Transverse colon (tissue), 4 donors: ENCODE results near the gene SLC12A7. TPM values are rescaled to one million over a fixed set of nuclear protein-coding genes. Genes with fewer than 3 reads are reported as not detected.

Experiments
- DNase-seq: peaks from one replicate; pipeline ENCODE4 v3.0.0-alpha.2; 2019
- H3K27ac ChIP-seq, 4 donors: fragments of 200-600 bp; sonication (generic); 2 replicates each; pipeline ENCODE4 v1.5.1; 2016 to 2018; ENCODE audit warnings: inconsistent platforms in 4 of 4
- H3K27me3 ChIP-seq: fragments of 200-600 bp; sonication (generic); 2 replicates; pipeline ENCODE4 v1.5.1; 2017; ENCODE audit warnings: inconsistent platforms
- H3K36me3 ChIP-seq, 4 donors: fragments of 200-600 bp; sonication (generic); 2 replicates each; pipeline ENCODE4 v1.5.1; 2017 to 2019; ENCODE audit warnings: inconsistent platforms in 4 of 4
- H3K4me1 ChIP-seq, 4 donors: fragments of 200-600 bp; sonication (generic); 2 replicates each; pipeline ENCODE4 v1.5.1; 2017 to 2020; ENCODE audit warnings: inconsistent platforms in 4 of 4
- H3K4me3 ChIP-seq, 4 donors: fragments of 200-600 bp; sonication (generic); 1 replicate in 1 of 4; 2 replicates in 3 of 4; pipeline versions ENCODE4 v1.5.1 to v1.6.1; 2017 to 2019; ENCODE audit warnings: inconsistent platforms in 4 of 4
- H3K9me3 ChIP-seq, 2 donors: fragments of 200-600 bp; sonication (generic); 2 replicates each; pipeline ENCODE4 v1.5.1; 2017 to 2019; ENCODE audit warnings: inconsistent platforms in 2 of 2
- CTCF ChIP-seq, 5 experiments: fragments of 200-600 bp in 3 of 5; fragments of 450-650 bp in 2 of 5; sonication (generic) in 3 of 5; IDR thresholded peaks; 1 replicate in 2 of 5; 2 replicates in 3 of 5; pipeline ENCODE4 v1.5.1; 2016 to 2017; ENCODE audit warnings: antibody characterized with exemption in 5 of 5, inconsistent platforms in 3 of 5, mild to moderate bottlenecking in 2 of 5, moderate library complexity in 1 of 5
- EP300 ChIP-seq: sonication (generic); formaldehyde crosslinking; IDR thresholded peaks from one replicate; pipeline ENCODE4 v1.6.1; 2017; ENCODE audit warnings: antibody characterized with exemption, low read depth
- POLR2A ChIP-seq: fragments of 450-650 bp; IDR thresholded peaks from one replicate; pipeline ENCODE4 v1.6.1; 2016; ENCODE audit warnings: antibody characterized with exemption, mild to moderate bottlenecking, moderate library complexity
- POLR2AphosphoS5 ChIP-seq, 3 donors: sonication (generic); formaldehyde crosslinking; IDR thresholded peaks; one replicate each; pipeline ENCODE4 v1.6.1; 2016; ENCODE audit warnings: antibody characterized with exemption in 3 of 3
- WGBS, 2 donors: methylation state at CpG; one replicate each; pipeline ENCODE4 v1.1.5; 2018; ENCODE audit warnings: low coverage in 1 of 2; 5-methylcytosine and 5-hydroxymethylcytosine counted together
- in situ Hi-C, 4 donors: fragments of 200-750 bp; cut with MboI; loops; one replicate each; pipeline versions ENCODE4 v1.15.0 to v1.15.1; 2017; ENCODE audit warnings: low sequenced_read_pairs in 3 of 4, low pct_ligation_motif_present in 1 of 4, low pct_unique_long_range_greater_than_20kb in 1 of 4
- intact Hi-C: fragments of 100-400 bp; cut with DNase I; formaldehyde crosslinking; loops from one replicate; pipeline ENCODE4 v1.15.1; 2023; ENCODE audit warnings: low total_unique reads
- total RNA-seq, 4 donors: library from RNA; depleted of rRNA; stranded (reverse); fragments of >200 nt; gene quantifications; one replicate each; pipeline ENCODE4 v1.1.0, GENCODE V29; 2016

Gene SLC12A7
- total RNA-seq, 4 donors from 2014 or later = 60.7 to 144 (median 61.4) TPM

GRCh38 chr5:1151316-1151715, 39.5 kb upstream of the SLC12A7 start:
- H3K36me3 ChIP-seq = no peaks in the 10 kb centered on the region
- no peak for TF ChIP-seq CTCF (IDR thresholded peaks at IDR 0.05)
- no peak for TF ChIP-seq EP300
- TF ChIP-seq POLR2AphosphoS5 (IDR thresholded peaks at IDR 0.05) = no peak
- no peak for TF ChIP-seq POLR2A
- H3K4me1 ChIP-seq = peaks cover 0 to 20% (median 8%) of the 10 kb centered on the region in 4 donors
- H3K4me3 ChIP-seq = no peak overlapping the region
- no peak for DNase-seq
- no peaks in the 10 kb centered on the region for H3K9me3 ChIP-seq
- 64% methylated on average over 10 of the region's 10 CpGs; no CpG with 5 or more reads in 1 of the 2 donors for WGBS, 2 donors
- no peak overlapping the region for H3K27ac ChIP-seq
- in situ Hi-C loops (loop anchor here in 1 of 4 donors (25.0 kb wide), 1 partner anchor 214 kb away; no protein-coding TSS in a partner anchor), intact Hi-C loops (no loop called here)
- H3K27me3 ChIP-seq = peaks cover 47% of the 10 kb centered on the region

GRCh38 chr5:1150866-1151265, 39.0 kb upstream of the SLC12A7 start:
- in situ Hi-C loops = loop anchor here in 1 of 4 donors (25.0 kb wide), 1 partner anchor 214 kb away; no protein-coding TSS in a partner anchor
- peaks cover 43% of the 10 kb centered on the region for H3K27me3 ChIP-seq
- TF ChIP-seq EP300 (no peak), POLR2AphosphoS5 (IDR thresholded peaks at IDR 0.05) (no peak), POLR2A (no peak), CTCF (IDR thresholded peaks at IDR 0.05) (no peak)

GRCh38 chr5:1144638-1145396, 33.0 kb upstream of the SLC12A7 start:
- no peaks in the 10 kb centered on the region for H3K36me3 ChIP-seq
- no peaks in the 10 kb centered on the region for H3K27me3 ChIP-seq
- H3K4me3 ChIP-seq = no peak overlapping the region
- 81 to 86% methylated on average over 7 to 24 of the region's 25 CpGs for WGBS, 2 donors
- TF ChIP-seq POLR2AphosphoS5 (IDR thresholded peaks at IDR 0.05) (no peak), CTCF (IDR thresholded peaks at IDR 0.05) (no peak)
- H3K9me3 ChIP-seq = no peaks in the 10 kb centered on the region
- H3K4me1 ChIP-seq = peaks cover 0 to 6% (median 2%) of the 10 kb centered on the region in 4 donors
- intact Hi-C loops (loop anchor here (10.0 kb wide), 1 partner anchor 220 kb away; no protein-coding TSS in a partner anchor), in situ Hi-C loops (loop anchor here in 3 of 4 donors (25.0 kb wide), 2 partner anchors 133 to 208 kb away; partner anchors contain the start of gene NKD2 (in 1 of the 3))
- no peak overlapping the region for H3K27ac ChIP-seq
- no peak for DNase-seq

More at GRCh38 chr5:1150866-1151265, 39.0 kb upstream of the SLC12A7 start:
- no peak overlapping the region for H3K27ac ChIP-seq
- peaks cover 0 to 16% (median 5%) of the 10 kb centered on the region in 4 donors for H3K4me1 ChIP-seq
- no peak overlapping the region for H3K4me3 ChIP-seq
- no peaks in the 10 kb centered on the region for H3K36me3 ChIP-seq
- intact Hi-C loops = no loop called here
- no peaks in the 10 kb centered on the region for H3K9me3 ChIP-seq
- WGBS, 2 donors = 89% methylated on average over 10 of the region's 10 CpGs; no CpG with 5 or more reads in 1 of the 2 donors
- DNase-seq = no peak

GRCh38 chr5:1144089-1144488, 32.2 kb upstream of the SLC12A7 start:
- Histone ChIP-seq H3K27ac (no peak overlapping the region), H3K4me1 (peaks cover 0 to 6% (median 2%) of the 10 kb centered on the region in 4 donors), H3K27me3 (no peaks in the 10 kb centered on the region), H3K4me3 (no peak overlapping the region), H3K36me3 (no peaks in the 10 kb centered on the region), H3K9me3 (no peaks in the 10 kb centered on the region)
- DNase-seq = no peak
- intact Hi-C loops = loop anchor here (10.0 kb wide), 1 partner anchor 219 kb away; no protein-coding TSS in a partner anchor
- TF ChIP-seq EP300 (no peak), CTCF (IDR thresholded peaks at IDR 0.05) (no peak), POLR2A (no peak), POLR2AphosphoS5 (IDR thresholded peaks at IDR 0.05) (no peak)
- WGBS, 2 donors = 85% methylated on average over 17 of the region's 19 CpGs; no CpG with 5 or more reads in 1 of the 2 donors
- in situ Hi-C loops = loop anchor here in 3 of 4 donors (25.0 kb wide), 2 partner anchors 132 to 207 kb away; partner anchors contain the start of gene NKD2 (in 1 of the 3)
